Measurements from ENCODE around the gene CHCHD6.
A peak's percentile ranks its signal among the peaks of the same experiment; 100 is the strongest.

Gene CHCHD6

DNA sequence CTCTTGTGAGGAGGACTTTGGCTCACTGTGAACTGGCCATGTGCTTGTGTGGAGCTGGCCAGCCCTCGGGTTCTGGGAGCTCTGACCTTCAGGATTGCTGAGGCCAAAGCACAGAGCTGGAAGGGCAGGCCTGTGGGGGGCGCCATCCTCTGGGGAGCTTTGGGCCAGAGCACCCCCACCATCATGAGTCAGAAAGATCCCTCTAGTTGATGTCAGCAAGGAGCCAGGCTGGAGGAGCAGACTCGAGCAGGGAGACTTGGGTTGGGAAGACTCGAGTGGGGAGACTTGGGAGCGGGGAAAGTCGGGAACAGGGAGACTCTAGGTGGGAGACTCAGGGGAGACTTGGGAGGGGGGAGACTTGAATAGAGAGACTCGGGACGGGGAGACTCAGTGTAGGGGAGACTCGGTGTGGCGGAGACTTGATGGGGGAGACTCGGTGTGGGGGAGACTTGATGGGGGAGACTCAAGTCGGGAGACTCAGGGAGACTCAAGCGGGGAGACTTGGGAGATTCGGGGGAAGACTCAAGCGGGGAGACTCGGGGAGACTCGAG is 241.2 kb downstream of the CHCHD6 start:
- peak overlapping the region; percentile 43 for H3K27ac Mint-ChIP-seq

GRCh38 chr3:126945891-126946290 is 241.9 kb downstream of the CHCHD6 start:
- H3K4me3 Mint-ChIP-seq, result no peak overlapping the region
- H3K9me3 Mint-ChIP-seq, result no peaks in the 10 kb centered on the region
- peaks cover 18% of the 10 kb centered on the region for H3K4me1 Mint-ChIP-seq (ENCODE audit: low read depth)
- peaks cover 64% of the 10 kb centered on the region for H3K27me3 Mint-ChIP-seq
- H3K36me3 Mint-ChIP-seq (ENCODE audit: low read depth), result no peaks in the 10 kb centered on the region
- intact Hi-C loops (cut with micrococcal nuclease), result no loop called here
- H3K27ac Mint-ChIP-seq, result no peak overlapping the region

More for the DNA sequence above, 241.2 kb downstream of the CHCHD6 start:
- Mint-ChIP-seq H3K9me3 (no peaks in the 10 kb centered on the region), H3K4me1 (ENCODE audit: low read depth) (peaks cover 18% of the 10 kb centered on the region), H3K4me3 (no peak overlapping the region), H3K27me3 (peaks cover 68% of the 10 kb centered on the region), H3K36me3 (ENCODE audit: low read depth) (no peaks in the 10 kb centered on the region)
- intact Hi-C loops (cut with micrococcal nuclease), result no loop called here

DNA sequence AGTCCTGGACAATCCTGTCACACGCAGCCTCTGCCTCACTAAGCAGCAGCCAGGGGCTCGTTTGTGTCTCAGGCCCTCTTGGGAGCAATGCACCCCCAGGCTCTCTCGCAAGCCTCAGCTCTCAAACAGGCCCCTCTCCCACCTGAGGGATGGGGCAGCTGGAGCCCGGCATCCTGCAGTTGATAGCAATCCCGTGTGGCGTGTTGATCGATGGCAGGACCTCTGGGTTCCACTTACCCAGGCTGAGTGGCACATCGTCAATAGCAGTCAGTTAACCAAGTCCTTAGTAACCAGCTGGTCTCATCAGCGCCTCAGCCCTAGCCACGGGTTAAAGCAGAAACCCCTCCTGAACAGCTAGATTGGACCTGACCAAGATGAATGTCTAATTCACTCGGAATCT is 242.4 kb downstream of the CHCHD6 start:
- Mint-ChIP-seq H3K36me3 (ENCODE audit: low read depth) (no peaks in the 10 kb centered on the region), H3K4me3 (no peak overlapping the region), H3K27ac (no peak overlapping the region), H3K9me3 (no peaks in the 10 kb centered on the region), H3K4me1 (ENCODE audit: low read depth) (peaks cover 18% of the 10 kb centered on the region), H3K27me3 (peaks cover 61% of the 10 kb centered on the region)
- intact Hi-C loops (cut with micrococcal nuclease), result no loop called here

GRCh38 chr3:126947429-126947828 is 243.4 kb downstream of the CHCHD6 start:
- intact Hi-C loops (cut with micrococcal nuclease), result no loop called here
- Mint-ChIP-seq H3K4me1 (ENCODE audit: low read depth) (peaks cover 18% of the 10 kb centered on the region), H3K9me3 (no peaks in the 10 kb centered on the region), H3K27me3 (peaks cover 53% of the 10 kb centered on the region), H3K36me3 (ENCODE audit: low read depth) (no peaks in the 10 kb centered on the region), H3K27ac (no peak overlapping the region), H3K4me3 (no peak overlapping the region)

GRCh38 chr3:126948980-126949535 is 245.0 kb downstream of the CHCHD6 start:
- peaks cover 20% of the 10 kb centered on the region for H3K4me1 Mint-ChIP-seq (ENCODE audit: low read depth)
- intact Hi-C loops (cut with micrococcal nuclease), result no loop called here

DNA sequence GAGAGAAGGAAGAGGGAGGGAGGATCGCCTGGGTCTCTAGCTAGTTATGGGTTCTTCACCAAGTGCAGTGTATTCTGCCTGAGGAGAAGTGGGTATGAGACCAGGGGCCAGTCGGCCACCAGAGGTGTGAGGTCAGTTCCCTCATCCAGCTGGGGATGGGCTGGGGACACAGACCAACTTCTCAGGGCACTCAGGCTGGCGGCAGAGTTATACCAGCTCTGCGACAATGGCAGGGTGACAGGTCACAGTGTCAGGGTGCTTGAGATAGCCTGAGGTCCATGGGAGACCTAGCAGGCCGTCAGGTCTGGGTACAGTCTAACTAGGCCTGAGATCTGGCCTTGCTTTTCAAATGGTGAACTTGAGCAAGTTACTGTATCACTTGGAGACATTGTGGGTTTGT is 247.5 kb downstream of the CHCHD6 start:
- Mint-ChIP-seq H3K9me3 (no peaks in the 10 kb centered on the region), H3K36me3 (ENCODE audit: low read depth) (no peaks in the 10 kb centered on the region), H3K27me3 (peaks cover 42% of the 10 kb centered on the region), H3K4me3 (no peak overlapping the region), H3K4me1 (ENCODE audit: low read depth) (peaks cover 18% of the 10 kb centered on the region), H3K27ac (no peak overlapping the region)
- intact Hi-C loops (cut with micrococcal nuclease), result no loop called here

More at GRCh38 chr3:126948980-126949535, 245.0 kb downstream of the CHCHD6 start:
- Mint-ChIP-seq H3K9me3 (no peaks in the 10 kb centered on the region), H3K27ac (no peak overlapping the region), H3K36me3 (ENCODE audit: low read depth) (no peaks in the 10 kb centered on the region), H3K27me3 (peaks cover 46% of the 10 kb centered on the region), H3K4me3 (no peak overlapping the region)

DNA sequence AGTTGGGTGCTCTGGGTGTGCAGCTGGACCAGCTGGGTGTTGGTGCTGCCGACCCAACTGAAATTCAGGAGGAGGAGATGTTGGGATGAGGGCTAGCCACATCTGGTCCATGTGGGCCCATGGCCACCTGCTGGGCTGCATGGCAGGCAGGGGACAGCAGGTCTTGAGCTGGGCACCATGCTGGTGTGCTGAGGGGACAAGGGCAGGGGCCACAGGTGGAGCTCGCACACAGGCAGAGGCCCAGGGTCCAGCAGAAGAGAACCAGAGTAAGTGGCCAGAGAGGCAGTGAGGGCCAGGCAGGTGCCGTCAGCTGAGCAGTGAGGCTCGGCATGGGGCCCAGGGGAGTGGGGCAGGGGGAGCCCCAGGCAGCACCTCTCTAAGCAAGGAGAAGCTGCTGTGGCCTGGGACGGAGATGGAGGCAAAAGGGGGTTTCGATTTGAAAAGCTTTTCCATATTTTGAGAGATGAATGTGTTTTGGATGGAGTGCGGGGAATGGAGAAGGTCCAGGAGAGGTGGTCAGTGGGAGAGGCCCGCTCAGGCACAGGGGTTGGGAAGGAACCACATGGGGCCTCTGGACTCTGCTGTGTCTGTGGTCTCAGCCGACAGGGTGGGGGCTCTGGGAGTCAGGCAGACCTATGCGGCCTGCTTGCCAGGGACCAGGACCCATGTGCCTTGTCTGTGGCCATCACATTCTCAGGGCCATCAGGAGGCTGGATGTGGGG is 248.4 kb downstream of the CHCHD6 start:
- peaks cover 13% of the 10 kb centered on the region for H3K4me1 Mint-ChIP-seq (ENCODE audit: low read depth)
- intact Hi-C loops (cut with micrococcal nuclease), result no loop called here
- no peak overlapping the region for H3K4me3 Mint-ChIP-seq
- no peaks in the 10 kb centered on the region for H3K9me3 Mint-ChIP-seq
- no peak overlapping the region for H3K27ac Mint-ChIP-seq
- peaks cover 35% of the 10 kb centered on the region for H3K27me3 Mint-ChIP-seq
- no peaks in the 10 kb centered on the region for H3K36me3 Mint-ChIP-seq (ENCODE audit: low read depth)

GRCh38 chr3:126952983-126953660 is 249.1 kb downstream of the CHCHD6 start:
- peaks cover 9% of the 10 kb centered on the region for H3K4me1 Mint-ChIP-seq (ENCODE audit: low read depth)
- no peak overlapping the region for H3K27ac Mint-ChIP-seq
- intact Hi-C loops (cut with micrococcal nuclease), result no loop called here
- no peaks in the 10 kb centered on the region for H3K9me3 Mint-ChIP-seq
- H3K4me3 Mint-ChIP-seq, result no peak overlapping the region
- H3K27me3 Mint-ChIP-seq, result peaks cover 33% of the 10 kb centered on the region
- H3K36me3 Mint-ChIP-seq (ENCODE audit: low read depth), result no peaks in the 10 kb centered on the region

DNA sequence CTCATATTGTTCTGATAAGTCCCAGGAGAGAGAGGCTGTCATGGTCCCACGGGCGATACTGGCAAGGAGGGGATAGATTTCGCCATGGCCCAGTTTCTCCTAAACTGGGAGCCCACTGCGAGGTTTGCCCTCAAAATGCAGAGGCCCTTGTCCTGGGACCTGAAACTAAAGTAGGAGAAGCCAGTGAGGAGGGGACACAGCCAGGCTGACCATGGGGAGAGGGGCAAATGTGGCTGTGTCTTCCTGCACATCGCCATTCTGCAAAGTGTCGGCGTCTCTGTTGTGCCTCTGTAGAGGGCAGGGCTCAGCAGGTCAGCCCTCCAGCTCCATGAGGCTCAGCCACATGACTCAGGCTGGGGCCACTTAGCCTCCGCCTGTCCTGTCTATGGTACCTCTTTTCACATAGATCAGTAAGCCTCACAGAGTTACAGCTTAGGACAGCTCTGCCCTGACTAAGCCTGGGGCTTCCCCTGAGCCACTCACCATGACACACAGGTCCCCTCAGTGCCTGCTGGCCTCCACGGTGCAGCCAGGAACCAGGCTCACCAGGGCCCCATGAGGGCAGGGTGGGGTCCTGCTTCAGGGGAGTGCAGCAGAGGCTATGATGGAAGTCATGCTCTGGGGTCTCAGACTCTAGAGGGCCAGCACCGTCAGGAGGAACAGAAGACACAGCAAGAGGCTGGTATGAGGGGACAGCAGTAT is 250.3 kb downstream of the CHCHD6 start:
- H3K4me3 Mint-ChIP-seq, result no peak overlapping the region
- intact Hi-C loops (cut with micrococcal nuclease), result no loop called here
- H3K36me3 Mint-ChIP-seq (ENCODE audit: low read depth), result no peaks in the 10 kb centered on the region
- H3K4me1 Mint-ChIP-seq (ENCODE audit: low read depth), result peaks cover 9% of the 10 kb centered on the region
- H3K9me3 Mint-ChIP-seq, result no peaks in the 10 kb centered on the region
- H3K27ac Mint-ChIP-seq, result no peak overlapping the region
- peaks cover 40% of the 10 kb centered on the region for H3K27me3 Mint-ChIP-seq

DNA sequence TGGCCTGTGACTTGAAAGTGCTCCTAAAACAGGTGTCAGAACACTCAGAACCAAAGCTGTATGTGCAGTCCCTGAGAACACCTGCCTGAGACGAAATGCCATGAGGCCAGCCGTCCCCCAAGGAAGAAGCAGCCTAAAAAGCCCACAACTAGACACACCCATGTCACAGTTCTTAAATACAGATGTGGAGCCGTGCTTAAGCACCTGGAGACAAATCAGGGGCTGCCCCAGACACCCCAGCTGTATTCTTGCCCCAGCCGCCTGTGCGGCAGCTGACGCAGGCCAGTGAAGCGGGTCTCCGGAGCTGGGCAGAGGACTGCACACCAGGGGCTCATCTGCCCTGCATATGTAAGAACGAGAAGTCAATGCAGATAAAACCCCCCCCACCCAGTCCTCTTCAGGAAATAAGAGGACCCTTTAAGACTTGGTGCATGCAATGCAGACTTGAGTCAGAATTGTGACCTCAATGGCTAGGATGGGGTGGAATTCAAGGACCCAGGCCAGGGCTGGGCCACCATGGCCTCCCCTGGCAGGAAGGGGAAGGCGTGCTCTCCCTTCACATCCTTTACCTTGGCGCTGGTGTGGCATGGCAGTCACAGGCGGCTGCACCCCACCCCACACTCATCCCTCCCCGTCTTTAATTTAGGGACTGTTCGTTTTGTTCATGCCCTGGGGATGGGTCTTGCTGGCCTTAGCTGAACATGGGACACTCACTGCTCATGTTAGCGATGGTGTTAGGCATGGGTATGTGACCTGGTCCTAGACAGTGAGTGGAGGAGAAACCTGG is 251.2 kb downstream of the CHCHD6 start:
- intact Hi-C loops (cut with micrococcal nuclease), result no loop called here
- peaks cover 10% of the 10 kb centered on the region for H3K4me1 Mint-ChIP-seq (ENCODE audit: low read depth)
- peaks cover 48% of the 10 kb centered on the region for H3K27me3 Mint-ChIP-seq
- no peak overlapping the region for H3K27ac Mint-ChIP-seq
- H3K4me3 Mint-ChIP-seq, result no peak overlapping the region
- no peaks in the 10 kb centered on the region for H3K9me3 Mint-ChIP-seq
- H3K36me3 Mint-ChIP-seq (ENCODE audit: low read depth), result no peaks in the 10 kb centered on the region

DNA sequence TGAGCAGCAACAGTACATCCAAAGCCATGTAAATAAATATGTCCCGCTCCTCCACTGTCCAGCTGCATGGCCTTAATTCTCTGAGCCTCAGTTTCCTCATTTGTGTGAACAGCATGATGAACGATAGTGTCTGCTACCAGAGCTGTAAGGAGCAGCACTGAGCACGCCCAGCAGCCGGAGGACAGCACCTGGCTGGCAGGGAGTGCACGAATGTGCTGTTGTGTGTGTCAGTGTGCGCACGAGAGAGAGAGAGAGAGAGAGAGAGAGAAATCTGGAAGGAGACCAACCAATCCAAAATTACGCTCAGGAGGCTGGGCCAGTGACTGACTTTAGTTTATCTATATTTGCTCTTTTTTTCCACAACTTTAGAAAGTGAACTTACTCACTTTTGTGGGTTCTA is 252.3 kb downstream of the CHCHD6 start:
- no peaks in the 10 kb centered on the region for H3K36me3 Mint-ChIP-seq (ENCODE audit: low read depth)
- H3K27me3 Mint-ChIP-seq, result peaks cover 55% of the 10 kb centered on the region
- peaks cover 22% of the 10 kb centered on the region for H3K4me1 Mint-ChIP-seq (ENCODE audit: low read depth)
- H3K27ac Mint-ChIP-seq, result no peak overlapping the region
- intact Hi-C loops (cut with micrococcal nuclease), result no loop called here
- H3K4me3 Mint-ChIP-seq, result no peak overlapping the region
- H3K9me3 Mint-ChIP-seq, result no peaks in the 10 kb centered on the region

DNA sequence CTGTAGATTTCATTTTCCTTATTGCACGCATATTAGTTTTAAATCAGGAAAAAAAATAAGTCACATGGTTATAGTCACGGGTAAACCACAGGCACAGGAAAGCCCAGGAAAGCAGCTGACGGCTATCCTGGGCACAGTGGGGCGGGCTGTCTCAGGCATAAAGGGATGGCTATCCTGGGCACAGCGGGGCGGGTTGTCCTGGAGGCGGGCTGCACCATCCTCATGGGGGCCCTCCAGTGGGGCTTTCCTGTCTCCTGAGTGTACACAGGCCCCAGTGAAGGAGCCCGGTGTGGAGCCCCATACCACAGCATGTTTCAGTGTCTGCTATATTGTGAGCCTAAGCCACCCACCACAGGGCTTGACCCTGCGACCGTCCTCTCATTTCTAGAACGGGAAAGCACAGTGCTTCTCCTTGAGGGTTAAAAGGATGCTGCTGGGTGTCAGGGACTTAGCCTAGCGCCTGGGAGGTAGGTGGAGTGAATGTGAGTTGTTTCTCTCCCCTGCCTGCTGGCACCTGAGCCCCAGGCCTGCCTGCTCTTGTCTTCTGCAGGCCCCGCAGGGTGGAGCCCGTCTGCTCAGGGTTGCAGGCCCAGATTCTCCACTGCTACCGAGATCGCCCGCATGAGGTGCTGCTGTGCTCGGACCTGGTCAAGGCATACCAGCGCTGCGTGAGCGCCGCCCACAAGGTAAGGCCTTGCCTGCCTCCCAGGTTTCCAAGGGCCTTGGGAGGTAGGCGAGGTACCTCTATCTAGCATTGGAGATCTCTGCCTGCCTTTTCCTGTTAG is 253.0 kb downstream of the CHCHD6 start:
- intact Hi-C loops (cut with micrococcal nuclease), result no loop called here
- H3K27me3 Mint-ChIP-seq, result peaks cover 55% of the 10 kb centered on the region
- H3K4me3 Mint-ChIP-seq, result no peak overlapping the region
- peaks cover 29% of the 10 kb centered on the region for H3K4me1 Mint-ChIP-seq (ENCODE audit: low read depth)
- H3K36me3 Mint-ChIP-seq (ENCODE audit: low read depth), result no peaks in the 10 kb centered on the region
- H3K9me3 Mint-ChIP-seq, result no peaks in the 10 kb centered on the region
- no peak overlapping the region for H3K27ac Mint-ChIP-seq

All from dendritic cell treated with granulocyte-macrophage colony-stimulating factor and Interleukin-4, amounts not matched to agents 40 ng/mL and 50 ng/mL, for 4 days (primary cell).